NCI-H187 treated with DMSO at 0.1 percent for 48 hours (cell line): ENCODE results near the gene SPINDOC.
A peak's percentile ranks its signal among the peaks of the same experiment; 100 is the strongest.

Source experiments
- DNase-seq: peaks from one replicate; lab custom pipeline; 2025; lab: John Stamatoyannopoulos, UW

Gene SPINDOC

GRCh38 chr11:63834535-63835157 lies 21.4 kb downstream of the SPINDOC start:
- no peak for DNase-seq

- DNase-seq, result no peak
Observed at GRCh38 chr11:63835158-63835545, 21.9 kb downstream of the SPINDOC start.

GRCh38 chr11:63837027-63837688 lies 23.9 kb downstream of the SPINDOC start:
- DNase-seq, result peak; percentile 69

- DNase-seq, result no peak
Observed at GRCh38 chr11:63837739-63838138, 24.5 kb downstream of the SPINDOC start.

GRCh38 chr11:63838150-63838677 lies 25.0 kb downstream of the SPINDOC start:
- no peak for DNase-seq

- DNase-seq, result peak; percentile 92
Observed at GRCh38 chr11:63838678-63839507, 25.6 kb downstream of the SPINDOC start, which contains the start of gene MARK2. TSS of gene MARK2 (plus strand) at chr11:63839110. CDS start at chr11:63839507, 397 bp downstream.

GRCh38 chr11:63839508-63840355 lies 26.5 kb downstream of the SPINDOC start:
- DNase-seq, result no peak

- DNase-seq, result no peak
Observed at GRCh38 chr11:63840356-63841060, 27.3 kb downstream of the SPINDOC start.

GRCh38 chr11:63841554-63841953 lies 28.3 kb downstream of the SPINDOC start:
- DNase-seq, result no peak

GRCh38 chr11:63843041-63843440 lies 29.8 kb downstream of the SPINDOC start:
- no peak for DNase-seq

- no peak for DNase-seq
Observed at GRCh38 chr11:63844836-63845235, 31.6 kb downstream of the SPINDOC start.

GRCh38 chr11:63845303-63845702 lies 32.0 kb downstream of the SPINDOC start:
- DNase-seq, result no peak

GRCh38 chr11:63845911-63846310 lies 32.7 kb downstream of the SPINDOC start:
- no peak for DNase-seq

- no peak for DNase-seq
Observed at GRCh38 chr11:63846897-63847296, 33.6 kb downstream of the SPINDOC start.

GRCh38 chr11:63847363-63847762 lies 34.1 kb downstream of the SPINDOC start:
- DNase-seq, result no peak

GRCh38 chr11:63849691-63850090 lies 36.4 kb downstream of the SPINDOC start:
- no peak for DNase-seq

GRCh38 chr11:63850920-63851319 lies 37.7 kb downstream of the SPINDOC start:
- DNase-seq, result no peak

GRCh38 chr11:63851364-63851763 lies 38.1 kb downstream of the SPINDOC start:
- no peak for DNase-seq

GRCh38 chr11:63853476-63853875 lies 40.2 kb downstream of the SPINDOC start:
- DNase-seq, result no peak

- no peak for DNase-seq
Observed at GRCh38 chr11:63854696-63855095, 41.4 kb downstream of the SPINDOC start.

- no peak for DNase-seq
Observed at GRCh38 chr11:63855975-63856374, 42.7 kb downstream of the SPINDOC start.
